Testis (tissue), 2 donors: Measurements from ENCODE around the gene IRF2BP1.

Experiments used
- CTCF ChIP-seq, 3 experiments: fragments of 450-650 bp in 2 of 3; fragments of 200-600 bp in 1 of 3; sonication (generic) in 1 of 3; IDR thresholded peaks; one replicate each; pipeline ENCODE4 v1.5.1; 2016 to 2019; ENCODE audit warnings: antibody characterized with exemption in 3 of 3, mild to moderate bottlenecking in 2 of 3, moderate library complexity in 1 of 3
- POLR2A ChIP-seq: fragments of 450-650 bp; IDR thresholded peaks from one replicate; pipeline ENCODE4 v1.6.1; 2017; ENCODE audit warnings: antibody characterized with exemption, mild to moderate bottlenecking, moderate library complexity

GRCh38 chr19:45934551-45935230 is 48.8 kb upstream of the IRF2BP1 start:
- TF ChIP-seq CTCF (IDR thresholded peaks at IDR 0.05): no peak
- TF ChIP-seq POLR2A: no peak
